IMR-90 (cell line): ENCODE measurements around the gene CADM2. TPM values are rescaled to one million over a fixed set of nuclear protein-coding genes. Genes with fewer than 3 reads are reported as not detected.

Source experiments
- ATAC-seq: fragments of 200-7000 bp; cut with Tn5 transposase; 2 replicates; pipeline ENCODE4 v1.9.1; 2020; ENCODE audit warnings: low read depth, mild to moderate bottlenecking, moderate library complexity
- BruUV-seq: library from RNA; stranded (reverse); fragments of 400-500 nt; replicated peaks from 2 replicates; lab custom pipeline; 2021; lab: Mats Ljungman, UMichigan
- CTCF ChIA-PET: fragments of 300-600 bp; formaldehyde crosslinking; extraction: SDS; loops from one replicate; lab custom pipeline; 2021; ENCODE audit warnings: antibody characterized with exemption; lab: Yijun Ruan, JAX
- POLR2A ChIA-PET: fragments of 300-600 bp; sonication (Branson Sonifier 250); formaldehyde crosslinking; loops from one replicate; lab custom pipeline; 2022; ENCODE audit warnings: antibody characterized with exemption; ENCODE audit not compliant: unreplicated experiment; lab: Charles Lee
- DNase-seq: peaks from one replicate; pipeline ENCODE4 v3.0.0; 2013
- H2AFZ ChIP-seq: replicated peaks from 2 replicates; pipeline ENCODE3; 2013; ENCODE audit warnings: low read length, mild to moderate bottlenecking; ENCODE audit not compliant: poor library complexity
- H2AK5ac ChIP-seq: 2 replicates; pipeline ENCODE4 v1.6.1; 2013; ENCODE audit warnings: low read depth, low read length, inconsistent platforms
- H2AK9ac ChIP-seq: replicated peaks from 2 replicates; pipeline ENCODE3; 2013; ENCODE audit warnings: mild to moderate bottlenecking, low read depth, low read length, moderate library complexity; ENCODE audit not compliant: poor library complexity
- H2BK120ac ChIP-seq: 2 replicates; pipeline ENCODE4 v1.6.1; 2013; ENCODE audit warnings: low read depth, low read length, inconsistent platforms
- H2BK15ac ChIP-seq: 3 replicates; pipeline ENCODE4 v1.6.1; 2013; ENCODE audit warnings: low read depth, low read length, inconsistent platforms
- H2BK20ac ChIP-seq: 2 replicates; pipeline ENCODE4 v1.6.1; 2013; ENCODE audit warnings: low read depth, mild to moderate bottlenecking, inconsistent platforms, low read length, moderate library complexity
- H2BK5ac ChIP-seq: 2 replicates; pipeline ENCODE4 v1.6.1; 2013; ENCODE audit warnings: mild to moderate bottlenecking, low read depth, low read length, inconsistent platforms; ENCODE audit not compliant: poor library complexity, severe bottlenecking
- H3K14ac ChIP-seq: replicated peaks from 2 replicates; pipeline ENCODE4 v1.6.1; 2013; ENCODE audit warnings: low read depth, low read length, inconsistent platforms
- H3K18ac ChIP-seq: 2 replicates; pipeline ENCODE4 v1.6.1; 2013; ENCODE audit warnings: low read depth, low read length, control low read depth
- H3K23ac ChIP-seq: 2 replicates; pipeline ENCODE4 v1.6.1; 2013; ENCODE audit warnings: low read depth, low read length, inconsistent platforms
- H3K27ac ChIP-seq: 2 replicates; pipeline ENCODE4 v1.5.1; 2013; ENCODE audit warnings: mild to moderate bottlenecking, control low read depth, low read length; ENCODE audit not compliant: insufficient read depth
- H3K27me3 ChIP-seq: 2 replicates; pipeline ENCODE4 v1.6.1; 2013; ENCODE audit warnings: low read length; ENCODE audit not compliant: control insufficient read depth, insufficient read depth
- H3K36me3 ChIP-seq: 2 replicates; pipeline ENCODE4 v1.6.1; 2013; ENCODE audit warnings: low read length, mixed read lengths; ENCODE audit not compliant: control insufficient read depth, insufficient read depth
- H3K4ac ChIP-seq: 2 replicates; pipeline ENCODE4 v1.6.1; 2013; ENCODE audit warnings: low read depth, low read length, inconsistent platforms
- H3K4me1 ChIP-seq: 2 replicates; pipeline ENCODE4 v1.6.1; 2013; ENCODE audit warnings: low read length, mixed read lengths; ENCODE audit not compliant: control insufficient read depth, insufficient read depth
- H3K4me2 ChIP-seq: 2 replicates; pipeline ENCODE4 v1.6.1; 2013; ENCODE audit warnings: low read depth, mild to moderate bottlenecking, control low read depth, low read length, moderate library complexity
- H3K4me3 ChIP-seq: 2 replicates; pipeline ENCODE4 v1.5.1; 2013; ENCODE audit warnings: low read depth, mild to moderate bottlenecking, control low read depth, low read length, moderate library complexity; ENCODE audit not compliant: insufficient read depth
- H3K56ac ChIP-seq: 2 replicates; pipeline ENCODE4 v1.6.1; 2013; ENCODE audit warnings: low read length, inconsistent platforms; ENCODE audit not compliant: insufficient read depth; ENCODE audit errors: extremely low read depth
- H3K79me1 ChIP-seq, 2 experiments: 2 replicates each; pipeline ENCODE4 v1.6.1; 2013; ENCODE audit warnings: low read length in 2 of 2, inconsistent platforms in 1 of 2, low read depth in 1 of 2
- H3K9ac ChIP-seq: 2 replicates; pipeline ENCODE4 v1.6.1; 2013; ENCODE audit warnings: low read depth, low read length, control low read depth
- H3K9me1 ChIP-seq: 2 replicates; pipeline ENCODE4 v1.6.1; 2013; ENCODE audit warnings: low read length, inconsistent platforms; ENCODE audit not compliant: insufficient read depth
- H3K9me3 ChIP-seq: 2 replicates; pipeline ENCODE4 v1.6.1; 2013; ENCODE audit warnings: low read length; ENCODE audit not compliant: control insufficient read depth, insufficient read depth
- H4K20me1 ChIP-seq: 2 replicates; pipeline ENCODE4 v1.6.1; 2013; ENCODE audit warnings: low read length, inconsistent platforms; ENCODE audit not compliant: insufficient read depth
- H4K5ac ChIP-seq: 2 replicates; pipeline ENCODE4 v1.6.1; 2013; ENCODE audit warnings: mild to moderate bottlenecking, low read depth, low read length, control low read depth
- H4K8ac ChIP-seq, 2 experiments: 2 replicates each; pipeline ENCODE4 v1.6.1; 2013; ENCODE audit warnings: low read depth in 2 of 2, low read length in 2 of 2, control low read depth in 1 of 2, inconsistent platforms in 1 of 2
- H4K91ac ChIP-seq: 2 replicates; pipeline ENCODE4 v1.6.1; 2013; ENCODE audit warnings: low read depth, low read length, inconsistent platforms; ENCODE audit not compliant: insufficient read depth
- NFE2L2 ChIP-seq: fragments of 150-350 bp; IDR thresholded peaks from 2 replicates; pipeline ENCODE4 v1.6.1; 2016; ENCODE audit warnings: low read depth, mild to moderate bottlenecking, low read length
- WGBS, 2 experiments: methylation state at CpG; one replicate each; pipeline versions ENCODE4 v1.1.5 to v1.1.7; 2013; ENCODE audit warnings: missing lambda C conversion rate in 2 of 2; ENCODE audit not compliant: insufficient read length in 1 of 2; ENCODE audit errors: extremely low coverage in 2 of 2; 5-methylcytosine and 5-hydroxymethylcytosine counted together
- dilution Hi-C: fragments of 300-500 bp; cut with HindIII; formaldehyde crosslinking; loops from one replicate; pipeline ENCODE4 v1.14.3; 2018; ENCODE audit warnings: low sequenced_read_pairs; ENCODE audit not compliant: unreplicated experiment
- in situ Hi-C: fragments of 300-500 bp; cut with MboI; formaldehyde crosslinking; loops from 3 replicates; pipeline ENCODE4 v1.14.3; 2019; ENCODE audit warnings: low sequenced_read_pairs, inconsistent platforms, mixed read lengths
- intact Hi-C: fragments of 100-400 bp; cut with micrococcal nuclease; formaldehyde crosslinking; loops from 2 replicates; pipeline ENCODE4 v1.10.0; 2022
- polyA plus RNA-seq, 3 experiments: library from polyadenylated mRNA; depleted of rRNA; stranded (reverse); fragments of >200 nt; gene quantifications; 2 replicates each; pipeline ENCODE4 v1.2.3, GENCODE V29; 2012; ENCODE audit warnings: low replicate concordance in 1 of 3
- total RNA-seq: library from RNA; depleted of rRNA; stranded (reverse); fragments of >200 nt; gene quantifications from 2 replicates; pipeline ENCODE4 v1.2.3, GENCODE V29; 2012

CADM2 gene
- total and polyA plus RNA-seq, 2 of the 4 experiments (the other 2 are of a cell fraction): not detected

DNA sequence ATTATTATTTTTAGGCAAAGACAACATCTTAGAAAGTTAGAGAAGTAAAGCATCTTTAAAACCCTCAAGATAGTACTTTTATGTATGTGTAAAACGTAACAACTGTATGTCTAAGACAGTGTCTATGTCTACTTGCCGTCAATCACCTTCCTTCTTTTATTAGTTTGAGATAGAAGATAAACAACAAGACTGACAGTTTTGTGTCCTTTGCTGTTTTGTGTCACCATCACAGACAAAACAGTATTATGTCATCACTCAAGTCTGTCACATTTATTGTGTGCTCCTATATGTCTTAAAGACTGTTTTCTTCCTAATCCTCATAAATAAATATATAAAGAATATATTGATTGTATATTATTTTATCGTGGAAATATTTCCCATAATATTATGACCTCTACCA, 908.3 kb downstream of the CADM2 start:
- Histone ChIP-seq H3K4me2 (no peak overlapping the region), H3K9me3 (no peaks in the 10 kb centered on the region), H3K4ac (no peak overlapping the region), H4K5ac (no peak overlapping the region), H3K4me3 (no peak overlapping the region), H3K9me1 (no peaks in the 10 kb centered on the region), H3K4me1 (no peaks in the 10 kb centered on the region), H3K9ac (no peak overlapping the region), H2AK9ac (no peak overlapping the region), H3K56ac (no peak overlapping the region), H3K27ac (no peak overlapping the region), H3K14ac (no peak overlapping the region), H2BK15ac (no peak overlapping the region), H2AK5ac (no peak overlapping the region), H3K23ac (no peak overlapping the region), H2AFZ (no peak overlapping the region), H4K8ac (no peak overlapping the region), H3K79me1 (no peaks in the 10 kb centered on the region), H3K18ac (no peak overlapping the region), H2BK20ac (no peak overlapping the region), H3K36me3 (no peaks in the 10 kb centered on the region), H4K20me1 (no peaks in the 10 kb centered on the region), H3K27me3 (no peaks in the 10 kb centered on the region), H2BK5ac (no peak overlapping the region), H4K91ac (no peak overlapping the region), H2BK120ac (no peak overlapping the region)
- dilution Hi-C loops: no loop called here
- in situ Hi-C loops: no loop called here
- TF ChIP-seq NFE2L2: no peak
- POLR2A ChIA-PET: no interaction called here
- intact Hi-C loops: no loop called here
- DNase-seq: no peak
- WGBS, 2 experiments: no CpG with 5 or more reads among the region's 3 CpGs
- CTCF ChIA-PET: no interaction called here
- BruUV-seq: no TSS peak
- ATAC-seq: no peak
